ENCODE results near the gene ITPR1.

ITPR1 gene

GRCh38 chr3:4672725-4673275, 179.7 kb downstream of the ITPR1 start:
- no peaks in the 10 kb centered on the region for H3K9me3 Mint-ChIP-seq
- DNase-seq (ENCODE audit: low spot score in 2 of 2) (no peak), ATAC-seq (ENCODE audit: low read depth) (no peak)
- H3K4me1 Mint-ChIP-seq = peaks cover 2% of the 10 kb centered on the region
- H3K27ac Mint-ChIP-seq = no peak overlapping the region
- no peak overlapping the region for H3K4me3 Mint-ChIP-seq
- peaks cover 63% of the 10 kb centered on the region for H3K36me3 Mint-ChIP-seq
- H3K27me3 Mint-ChIP-seq = no peaks in the 10 kb centered on the region

GRCh38 chr3:4674216-4674615, 181.1 kb downstream of the ITPR1 start:
- H3K27me3 Mint-ChIP-seq = no peaks in the 10 kb centered on the region
- H3K9me3 Mint-ChIP-seq = no peaks in the 10 kb centered on the region
- DNase-seq (ENCODE audit: low spot score in 2 of 2) (no peak), ATAC-seq (ENCODE audit: low read depth) (no peak)
- no peak overlapping the region for H3K4me3 Mint-ChIP-seq
- peaks cover 63% of the 10 kb centered on the region for H3K36me3 Mint-ChIP-seq
- no peak overlapping the region for H3K27ac Mint-ChIP-seq
- H3K4me1 Mint-ChIP-seq = peaks cover 2% of the 10 kb centered on the region

GRCh38 chr3:4675704-4676103, 182.6 kb downstream of the ITPR1 start:
- peaks cover 3% of the 10 kb centered on the region for H3K4me1 Mint-ChIP-seq
- DNase-seq (ENCODE audit: low spot score in 2 of 2) = no peak
- ATAC-seq (ENCODE audit: low read depth) = no peak
- peaks cover 61% of the 10 kb centered on the region for H3K36me3 Mint-ChIP-seq
- H3K27me3 Mint-ChIP-seq = no peaks in the 10 kb centered on the region
- no peak overlapping the region for H3K4me3 Mint-ChIP-seq
- H3K27ac Mint-ChIP-seq = no peak overlapping the region
- no peaks in the 10 kb centered on the region for H3K9me3 Mint-ChIP-seq

GRCh38 chr3:4678320-4678719, 185.2 kb downstream of the ITPR1 start:
- Mint-ChIP-seq H3K27me3 (no peaks in the 10 kb centered on the region), H3K9me3 (no peaks in the 10 kb centered on the region), H3K4me1 (peaks cover 3% of the 10 kb centered on the region), H3K36me3 (peaks cover 61% of the 10 kb centered on the region), H3K4me3 (no peak overlapping the region), H3K27ac (peak overlapping the region; percentile 43)
- DNase-seq (ENCODE audit: low spot score in 2 of 2) (no peak), ATAC-seq (ENCODE audit: low read depth) (no peak)

GRCh38 chr3:4680227-4680691, 187.1 kb downstream of the ITPR1 start:
- peaks cover 3% of the 10 kb centered on the region for H3K4me1 Mint-ChIP-seq
- DNase-seq (ENCODE audit: low spot score in 2 of 2) (no peak), ATAC-seq (ENCODE audit: low read depth) (no peak)
- H3K36me3 Mint-ChIP-seq = peaks cover 60% of the 10 kb centered on the region
- no peaks in the 10 kb centered on the region for H3K27me3 Mint-ChIP-seq
- H3K4me3 Mint-ChIP-seq = no peak overlapping the region
- peak overlapping the region; percentile 65 for H3K27ac Mint-ChIP-seq
- no peaks in the 10 kb centered on the region for H3K9me3 Mint-ChIP-seq

- peak overlapping the region; percentile 65 for H3K27ac Mint-ChIP-seq
- peaks cover 64% of the 10 kb centered on the region for H3K36me3 Mint-ChIP-seq
- no peaks in the 10 kb centered on the region for H3K27me3 Mint-ChIP-seq
- H3K4me3 Mint-ChIP-seq = no peak overlapping the region
- no peaks in the 10 kb centered on the region for H3K9me3 Mint-ChIP-seq
- DNase-seq (ENCODE audit: low spot score in 2 of 2) (no peak), ATAC-seq (ENCODE audit: low read depth) (no peak)
- H3K4me1 Mint-ChIP-seq = peaks cover 3% of the 10 kb centered on the region
These were observed 187.7 kb downstream of the ITPR1 start for GRCh38 chr3:4680871-4681300.

GRCh38 chr3:4681301-4681700, 188.2 kb downstream of the ITPR1 start:
- Mint-ChIP-seq H3K27me3 (no peaks in the 10 kb centered on the region), H3K9me3 (no peaks in the 10 kb centered on the region), H3K36me3 (peaks cover 66% of the 10 kb centered on the region), H3K4me3 (no peak overlapping the region), H3K4me1 (peaks cover 3% of the 10 kb centered on the region), H3K27ac (peak overlapping the region; percentile 19)
- ATAC-seq (ENCODE audit: low read depth) (no peak), DNase-seq (ENCODE audit: low spot score in 2 of 2) (no peak)

- ATAC-seq (ENCODE audit: low read depth) = no peak
- Mint-ChIP-seq H3K4me1 (peaks cover 3% of the 10 kb centered on the region), H3K27me3 (no peaks in the 10 kb centered on the region), H3K36me3 (peaks cover 66% of the 10 kb centered on the region), H3K4me3 (no peak overlapping the region), H3K9me3 (no peaks in the 10 kb centered on the region), H3K27ac (no peak overlapping the region)
- no peak for DNase-seq (ENCODE audit: low spot score in 2 of 2)
These were observed 191.0 kb downstream of the ITPR1 start for GRCh38 chr3:4684117-4684516.

- Mint-ChIP-seq H3K27ac (no peak overlapping the region), H3K4me3 (no peak overlapping the region), H3K9me3 (peaks cover 1% of the 10 kb centered on the region), H3K36me3 (peaks cover 68% of the 10 kb centered on the region), H3K4me1 (no peaks in the 10 kb centered on the region), H3K27me3 (no peaks in the 10 kb centered on the region)
- ATAC-seq (ENCODE audit: low read depth) (no peak), DNase-seq (ENCODE audit: low spot score in 2 of 2) (no peak)
These were observed 191.8 kb downstream of the ITPR1 start for GRCh38 chr3:4684976-4685375.

GRCh38 chr3:4685673-4686345, 192.7 kb downstream of the ITPR1 start:
- Mint-ChIP-seq H3K27me3 (no peaks in the 10 kb centered on the region), H3K4me1 (no peaks in the 10 kb centered on the region), H3K9me3 (peaks cover 1% of the 10 kb centered on the region), H3K27ac (no peak overlapping the region), H3K4me3 (no peak overlapping the region), H3K36me3 (peaks cover 71% of the 10 kb centered on the region)
- ATAC-seq (ENCODE audit: low read depth) = no peak
- no peak for DNase-seq (ENCODE audit: low spot score in 2 of 2)

GRCh38 chr3:4686619-4687018, 193.5 kb downstream of the ITPR1 start:
- no peak overlapping the region for H3K4me3 Mint-ChIP-seq
- ATAC-seq (ENCODE audit: low read depth) (no peak), DNase-seq (ENCODE audit: low spot score in 2 of 2) (no peak)
- H3K27me3 Mint-ChIP-seq = no peaks in the 10 kb centered on the region
- H3K9me3 Mint-ChIP-seq = peaks cover 1% of the 10 kb centered on the region
- H3K27ac Mint-ChIP-seq = no peak overlapping the region
- no peaks in the 10 kb centered on the region for H3K4me1 Mint-ChIP-seq
- H3K36me3 Mint-ChIP-seq = peaks cover 68% of the 10 kb centered on the region

GRCh38 chr3:4687167-4687566, 194.0 kb downstream of the ITPR1 start:
- H3K27me3 Mint-ChIP-seq = no peaks in the 10 kb centered on the region
- peaks cover 1% of the 10 kb centered on the region for H3K9me3 Mint-ChIP-seq
- H3K4me3 Mint-ChIP-seq = no peak overlapping the region
- H3K4me1 Mint-ChIP-seq = no peaks in the 10 kb centered on the region
- DNase-seq (ENCODE audit: low spot score in 2 of 2) = no peak
- no peak for ATAC-seq (ENCODE audit: low read depth)
- peaks cover 68% of the 10 kb centered on the region for H3K36me3 Mint-ChIP-seq
- H3K27ac Mint-ChIP-seq = no peak overlapping the region

- DNase-seq (ENCODE audit: low spot score in 2 of 2) (no peak), ATAC-seq (ENCODE audit: low read depth) (no peak)
- Mint-ChIP-seq H3K36me3 (peaks cover 70% of the 10 kb centered on the region), H3K4me1 (no peaks in the 10 kb centered on the region), H3K4me3 (no peak overlapping the region), H3K27ac (no peak overlapping the region), H3K9me3 (peaks cover 1% of the 10 kb centered on the region), H3K27me3 (no peaks in the 10 kb centered on the region)
These were observed 194.4 kb downstream of the ITPR1 start for GRCh38 chr3:4687596-4687995.

GRCh38 chr3:4688411-4688810, 195.3 kb downstream of the ITPR1 start:
- no peak overlapping the region for H3K27ac Mint-ChIP-seq
- H3K27me3 Mint-ChIP-seq = no peaks in the 10 kb centered on the region
- H3K36me3 Mint-ChIP-seq = peaks cover 69% of the 10 kb centered on the region
- ATAC-seq (ENCODE audit: low read depth) (no peak), DNase-seq (ENCODE audit: low spot score in 2 of 2) (no peak)
- H3K9me3 Mint-ChIP-seq = peaks cover 1% of the 10 kb centered on the region
- peaks cover 2% of the 10 kb centered on the region for H3K4me1 Mint-ChIP-seq
- H3K4me3 Mint-ChIP-seq = no peak overlapping the region

GRCh38 chr3:4689021-4689420, 195.9 kb downstream of the ITPR1 start:
- Mint-ChIP-seq H3K27me3 (no peaks in the 10 kb centered on the region), H3K4me1 (peaks cover 6% of the 10 kb centered on the region), H3K9me3 (peaks cover 1% of the 10 kb centered on the region), H3K36me3 (peaks cover 64% of the 10 kb centered on the region), H3K27ac (no peak overlapping the region), H3K4me3 (no peak overlapping the region)
- DNase-seq (ENCODE audit: low spot score in 2 of 2) = no peak
- ATAC-seq (ENCODE audit: low read depth) = no peak

Measured in memory B cell (primary cell).